SU-DHL-6 (cell line): ENCODE results near the gene ADAMTS12.

Experiments used
- H2AFZ ChIP-seq: fragments of 200-600 bp; sonication (generic); 2 replicates; pipeline ENCODE4 v1.6.1; 2014; ENCODE audit warnings: low read depth, mild to moderate bottlenecking, moderate library complexity, mixed read lengths, antibody characterized with exemption, low read length; ENCODE audit not compliant: severe bottlenecking
- H3F3A ChIP-seq: fragments of 200-600 bp; shearing (Covaris generic); 2 replicates; pipeline ENCODE4 v1.6.0; 2016; ENCODE audit warnings: antibody characterized with exemption, mild to moderate bottlenecking; ENCODE audit not compliant: insufficient read depth
- H3K27ac ChIP-seq: fragments of 200-600 bp; sonication (generic); 2 replicates; pipeline ENCODE4 v1.5.1; 2016; ENCODE audit warnings: low read depth, mild to moderate bottlenecking, low read length, moderate library complexity, mixed read lengths
- H3K27me3 ChIP-seq: fragments of 200-600 bp; sonication (generic), shearing (Covaris generic); 2 replicates; pipeline ENCODE4 v1.6.0; 2014; ENCODE audit warnings: mild to moderate bottlenecking, low read length
- H3K36me3 ChIP-seq: fragments of 200-600 bp; sonication (generic); 2 replicates; pipeline ENCODE4 v1.6.1; 2014; ENCODE audit warnings: mild to moderate bottlenecking, low read length, mixed read lengths
- H3K4me2 ChIP-seq: fragments of 300-600, 200-600 bp; shearing (Covaris generic), sonication (generic); 2 replicates; pipeline ENCODE4 v1.6.0; 2014; ENCODE audit warnings: low read length, low read depth, mild to moderate bottlenecking; ENCODE audit not compliant: poor library complexity, severe bottlenecking
- H3K4me3 ChIP-seq: fragments of 200-600 bp; sonication (generic); 2 replicates; pipeline ENCODE4 v1.5.1; 2014; ENCODE audit warnings: antibody characterized with exemption, low read length, mild to moderate bottlenecking, mixed read lengths; ENCODE audit not compliant: insufficient read depth, poor library complexity, severe bottlenecking
- H3K79me2 ChIP-seq: fragments of 200-600 bp; sonication (generic); 2 replicates; pipeline ENCODE4 v1.6.1; 2014; ENCODE audit warnings: mild to moderate bottlenecking, low read length, moderate library complexity; ENCODE audit not compliant: insufficient read depth
- H3K9ac ChIP-seq: fragments of 200-600 bp; sonication (generic); 2 replicates; pipeline ENCODE4 v1.7.0; 2014; ENCODE audit warnings: mild to moderate bottlenecking, low read length
- H3K9me2 ChIP-seq: fragments of 200-600 bp; sonication (generic); replicated peaks from 2 replicates; pipeline ENCODE4 v1.6.1; 2014; ENCODE audit warnings: low read length; ENCODE audit not compliant: insufficient read depth
- H3K9me3 ChIP-seq: fragments of 200-600 bp; sonication (generic); 2 replicates; pipeline ENCODE4 v1.6.1; 2014; ENCODE audit warnings: low read length, mixed read lengths; ENCODE audit not compliant: insufficient read depth
- H4K20me1 ChIP-seq: fragments of 200-600 bp; sonication (generic); 2 replicates; pipeline ENCODE4 v1.6.1; 2014; ENCODE audit warnings: low read depth, mild to moderate bottlenecking, antibody characterized with exemption, low read length, moderate library complexity, mixed read lengths
- EZH2phosphoT487 ChIP-seq: fragments of 200-600 bp; sonication (generic), shearing (Covaris generic); conservative IDR thresholded peaks from 2 replicates; pipeline ENCODE4 v1.6.1; 2018; ENCODE audit warnings: mild to moderate bottlenecking, antibody characterized with exemption, low read length, moderate library complexity, mixed read lengths
- TF ChIP-seq, protein P1 (sequence below): fragments of 200-600 bp; sonication (generic); IDR thresholded peaks from one replicate; pipeline ENCODE4 v1.5.1; 2017; ENCODE audit warnings: antibody characterized with exemption, mild to moderate bottlenecking, low read length, moderate library complexity; ENCODE audit not compliant: insufficient read depth, poor library complexity, severe bottlenecking

The ADAMTS12 gene

GRCh38 chr5:33887268-33887667 lies 4.5 kb downstream of the ADAMTS12 start:
- H3K4me3 ChIP-seq: no peak overlapping the region
- no peaks in the 10 kb centered on the region for H3K9me2 ChIP-seq
- no peaks in the 10 kb centered on the region for H3K9me3 ChIP-seq
- H3F3A ChIP-seq: no peaks in the 10 kb centered on the region
- H3K9ac ChIP-seq: no peak overlapping the region
- H4K20me1 ChIP-seq: no peaks in the 10 kb centered on the region
- H3K27ac ChIP-seq: no peak overlapping the region
- H3K36me3 ChIP-seq: no peaks in the 10 kb centered on the region
- no peaks in the 10 kb centered on the region for H3K79me2 ChIP-seq
- H3K4me2 ChIP-seq: no peak overlapping the region
- no peak overlapping the region for H2AFZ ChIP-seq
- TF ChIP-seq EZH2phosphoT487: no peak
- TF ChIP-seq, protein P1, sequence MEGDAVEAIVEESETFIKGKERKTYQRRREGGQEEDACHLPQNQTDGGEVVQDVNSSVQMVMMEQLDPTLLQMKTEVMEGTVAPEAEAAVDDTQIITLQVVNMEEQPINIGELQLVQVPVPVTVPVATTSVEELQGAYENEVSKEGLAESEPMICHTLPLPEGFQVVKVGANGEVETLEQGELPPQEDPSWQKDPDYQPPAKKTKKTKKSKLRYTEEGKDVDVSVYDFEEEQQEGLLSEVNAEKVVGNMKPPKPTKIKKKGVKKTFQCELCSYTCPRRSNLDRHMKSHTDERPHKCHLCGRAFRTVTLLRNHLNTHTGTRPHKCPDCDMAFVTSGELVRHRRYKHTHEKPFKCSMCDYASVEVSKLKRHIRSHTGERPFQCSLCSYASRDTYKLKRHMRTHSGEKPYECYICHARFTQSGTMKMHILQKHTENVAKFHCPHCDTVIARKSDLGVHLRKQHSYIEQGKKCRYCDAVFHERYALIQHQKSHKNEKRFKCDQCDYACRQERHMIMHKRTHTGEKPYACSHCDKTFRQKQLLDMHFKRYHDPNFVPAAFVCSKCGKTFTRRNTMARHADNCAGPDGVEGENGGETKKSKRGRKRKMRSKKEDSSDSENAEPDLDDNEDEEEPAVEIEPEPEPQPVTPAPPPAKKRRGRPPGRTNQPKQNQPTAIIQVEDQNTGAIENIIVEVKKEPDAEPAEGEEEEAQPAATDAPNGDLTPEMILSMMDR: no peak
- no peaks in the 10 kb centered on the region for H3K27me3 ChIP-seq

GRCh38 chr5:33886283-33886682 lies 5.5 kb downstream of the ADAMTS12 start:
- no peaks in the 10 kb centered on the region for H3K9me2 ChIP-seq
- H2AFZ ChIP-seq: no peak overlapping the region
- no peak overlapping the region for H3K4me2 ChIP-seq
- no peaks in the 10 kb centered on the region for H4K20me1 ChIP-seq
- no peaks in the 10 kb centered on the region for H3K36me3 ChIP-seq
- TF ChIP-seq EZH2phosphoT487: no peak
- TF ChIP-seq, protein P1: no peak
- no peaks in the 10 kb centered on the region for H3K79me2 ChIP-seq
- no peak overlapping the region for H3K4me3 ChIP-seq
- no peaks in the 10 kb centered on the region for H3K9me3 ChIP-seq
- no peaks in the 10 kb centered on the region for H3F3A ChIP-seq
- H3K27me3 ChIP-seq: no peaks in the 10 kb centered on the region
- H3K27ac ChIP-seq: no peak overlapping the region
- no peak overlapping the region for H3K9ac ChIP-seq

DNA sequence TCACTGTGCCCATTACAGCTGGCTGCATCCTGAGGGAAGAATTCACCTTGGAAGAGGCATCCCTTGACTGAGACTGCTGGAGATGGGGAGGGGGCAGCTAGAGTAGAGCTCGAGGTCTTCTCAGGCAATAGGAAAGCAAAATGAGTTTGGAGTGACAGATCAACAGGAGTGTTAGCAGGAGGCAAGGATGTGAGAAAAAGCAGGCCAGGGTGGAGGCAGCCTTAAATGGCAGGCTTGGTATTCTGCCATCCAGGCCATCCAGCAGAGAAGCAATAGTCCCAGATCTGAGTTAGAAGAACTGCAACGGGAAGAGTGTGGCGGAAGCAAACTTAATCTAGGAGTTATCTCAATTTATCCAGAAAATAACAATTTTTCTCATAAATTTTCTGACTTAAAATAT lies 6.1 kb downstream of the ADAMTS12 start:
- Histone ChIP-seq H3K36me3 (no peaks in the 10 kb centered on the region), H3K4me3 (no peak overlapping the region), H4K20me1 (no peaks in the 10 kb centered on the region), H3K27me3 (no peaks in the 10 kb centered on the region), H3K9me3 (no peaks in the 10 kb centered on the region), H3K9me2 (no peaks in the 10 kb centered on the region), H3K4me2 (no peak overlapping the region), H2AFZ (no peak overlapping the region), H3K9ac (no peak overlapping the region), H3K79me2 (no peaks in the 10 kb centered on the region), H3K27ac (no peak overlapping the region), H3F3A (no peaks in the 10 kb centered on the region)
- TF ChIP-seq, protein P1: no peak
- TF ChIP-seq EZH2phosphoT487: no peak
